ENCODE measurements around the gene SH2D4B. TPM values are rescaled to one million over a fixed set of nuclear protein-coding genes. Genes with fewer than 3 reads are reported as not detected.

SH2D4B gene
- total RNA-seq, 1 donor, result 0.10 TPM

DNA sequence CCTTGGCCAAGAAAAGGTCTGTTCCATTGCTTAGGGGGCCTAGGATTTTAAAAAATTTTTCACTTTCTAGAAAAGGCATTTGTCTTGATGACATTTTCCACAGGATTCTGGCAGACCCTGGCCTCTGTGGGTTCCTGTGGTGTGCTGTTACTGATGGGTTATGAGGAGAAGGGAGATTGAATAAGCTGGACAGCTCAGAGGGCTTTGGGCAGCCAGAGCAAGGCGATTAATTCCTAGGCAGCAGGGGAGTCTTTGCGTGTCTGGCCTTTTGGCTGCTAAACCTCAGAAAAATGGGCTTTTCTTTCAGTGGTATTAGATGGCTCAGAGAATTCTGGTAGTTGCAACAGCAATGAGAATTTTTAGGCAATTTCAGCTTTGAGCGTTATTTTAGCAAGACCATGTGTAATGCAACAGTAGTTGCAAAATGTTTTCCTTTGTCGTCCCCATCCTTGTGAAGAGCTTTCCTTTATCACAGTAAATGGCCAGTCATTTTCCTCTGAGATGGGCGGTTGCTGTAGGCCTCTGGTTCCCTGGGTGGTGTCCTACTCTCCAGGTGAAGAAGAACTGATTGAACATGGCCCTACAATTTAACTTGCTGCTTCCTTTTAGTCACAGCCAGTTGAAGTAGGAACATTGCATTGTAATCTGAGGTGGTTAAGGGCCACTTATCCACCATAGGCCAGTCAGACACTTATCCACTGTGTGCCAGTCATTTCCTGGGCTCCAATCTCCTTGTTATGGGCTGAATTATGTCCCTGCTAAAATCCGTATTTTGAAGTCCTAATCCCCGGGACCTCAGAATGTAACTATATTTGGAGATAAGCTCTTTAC, 43.2 kb downstream of the SH2D4B start:
- H3K4me1 ChIP-seq (ENCODE audit: insufficient read depth, low read length), result peaks cover 35% of the 10 kb centered on the region
- H3K4me3 ChIP-seq (ENCODE audit: low read length), result no peak overlapping the region
- H3K9me3 ChIP-seq (ENCODE audit: low read depth, low read length), result no peaks in the 10 kb centered on the region
- no peaks in the 10 kb centered on the region for H3K27me3 ChIP-seq (ENCODE audit: insufficient read depth, low read length)

DNA sequence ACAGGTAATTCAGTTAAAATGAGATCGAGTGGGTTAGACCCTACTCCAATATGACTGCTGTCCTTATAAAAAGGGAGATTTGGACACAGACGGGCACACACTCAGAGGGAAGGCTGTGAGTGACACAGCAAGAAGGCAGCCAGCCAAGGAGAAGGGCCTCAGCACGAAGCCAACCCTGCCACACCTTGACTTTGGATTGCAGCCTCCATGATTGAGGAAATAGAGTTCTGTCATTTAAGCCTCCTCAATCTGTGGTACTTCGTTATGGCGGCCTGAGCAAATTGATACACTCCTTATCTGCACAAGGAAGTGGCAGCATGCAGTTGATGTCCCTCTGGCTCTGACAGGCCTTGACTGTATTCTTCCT, 43.8 kb downstream of the SH2D4B start:
- Histone ChIP-seq H3K9me3 (ENCODE audit: low read depth, low read length) (no peaks in the 10 kb centered on the region), H3K27me3 (ENCODE audit: insufficient read depth, low read length) (no peaks in the 10 kb centered on the region)

DNA sequence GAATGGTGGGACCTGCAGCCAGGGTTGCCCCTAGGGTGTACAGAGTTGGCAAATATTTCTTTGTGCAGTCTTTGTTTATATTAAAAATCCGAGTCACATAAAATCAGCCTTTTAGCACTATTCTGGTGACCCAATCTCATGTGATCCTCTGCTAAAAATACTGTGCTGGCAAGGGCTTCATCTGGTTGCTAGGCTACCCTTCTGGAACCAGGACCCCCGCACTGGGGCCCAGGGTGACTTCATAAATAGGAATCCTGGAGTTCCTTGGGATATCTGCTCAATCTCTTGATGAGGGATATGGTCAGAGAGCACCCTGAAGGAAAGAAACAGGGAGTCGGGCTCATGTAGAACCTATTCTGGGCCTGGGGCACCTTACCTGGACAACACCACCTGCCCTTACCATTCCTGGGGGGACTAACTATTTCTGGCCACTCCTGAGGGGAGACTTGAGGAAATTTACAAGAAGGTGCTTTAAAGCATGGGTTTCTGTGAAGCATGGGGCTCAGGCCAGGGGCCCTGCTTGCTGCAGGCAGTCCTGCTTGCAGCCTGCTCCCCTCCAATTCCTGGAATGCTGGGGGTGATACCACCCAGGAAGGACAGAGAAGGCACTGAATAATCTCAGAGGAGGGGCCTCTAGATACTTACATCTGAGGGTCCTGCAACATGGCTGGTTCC, 44.7 kb downstream of the SH2D4B start:
- no peak overlapping the region for H3K4me3 ChIP-seq (ENCODE audit: low read length)
- H3K27me3 ChIP-seq (ENCODE audit: insufficient read depth, low read length), result no peaks in the 10 kb centered on the region
- peaks cover 35% of the 10 kb centered on the region for H3K4me1 ChIP-seq (ENCODE audit: insufficient read depth, low read length)
- H3K9me3 ChIP-seq (ENCODE audit: low read depth, low read length), result no peaks in the 10 kb centered on the region

More for the DNA sequence above, 43.8 kb downstream of the SH2D4B start:
- Histone ChIP-seq H3K4me1 (ENCODE audit: insufficient read depth, low read length) (peaks cover 35% of the 10 kb centered on the region), H3K4me3 (ENCODE audit: low read length) (no peak overlapping the region)

DNA sequence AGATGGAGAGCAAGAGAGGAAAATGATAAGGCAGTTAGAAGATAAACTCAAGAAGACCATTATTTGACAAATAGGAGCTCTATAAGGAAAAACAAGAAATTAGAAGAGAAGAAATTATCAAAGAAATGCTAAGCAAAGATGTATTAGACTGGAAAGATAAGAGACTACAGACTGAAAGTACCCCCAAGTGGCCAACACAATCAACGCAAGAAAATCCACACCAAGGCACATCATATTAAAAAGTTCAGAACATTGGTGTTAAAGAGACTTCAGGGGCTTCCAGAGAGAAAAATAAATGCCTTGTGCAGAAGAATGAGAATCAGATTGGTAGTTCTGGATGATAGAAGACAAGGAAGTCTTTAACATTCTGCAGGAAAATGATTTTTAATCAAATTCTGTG, 46.0 kb downstream of the SH2D4B start:
- Histone ChIP-seq H3K4me3 (ENCODE audit: low read length) (no peak overlapping the region), H3K27me3 (ENCODE audit: insufficient read depth, low read length) (no peaks in the 10 kb centered on the region), H3K9me3 (ENCODE audit: low read depth, low read length) (no peaks in the 10 kb centered on the region), H3K4me1 (ENCODE audit: insufficient read depth, low read length) (peaks cover 34% of the 10 kb centered on the region)

DNA sequence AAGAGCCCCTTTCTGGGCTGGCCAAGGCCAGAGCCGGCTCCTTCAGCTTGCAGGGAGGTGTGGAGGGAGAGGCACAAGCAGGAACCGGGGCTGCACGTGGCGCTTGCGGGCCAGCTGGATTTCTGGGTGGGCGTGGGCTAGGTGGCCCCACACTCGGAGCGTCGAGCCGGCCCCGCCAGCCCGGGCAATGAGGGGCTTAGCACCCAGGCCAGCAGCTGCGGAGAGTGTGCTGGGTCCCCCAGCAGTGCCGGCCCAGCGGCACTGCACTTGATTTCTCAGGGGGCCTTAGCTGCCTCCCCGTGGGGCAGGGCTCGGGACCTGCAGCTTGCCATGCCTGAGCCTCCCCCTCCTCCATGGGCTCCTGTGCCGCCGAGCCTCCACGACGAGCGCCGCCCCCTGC, 48.1 kb downstream of the SH2D4B start:
- Histone ChIP-seq H3K9me3 (ENCODE audit: low read depth, low read length) (no peaks in the 10 kb centered on the region), H3K4me3 (ENCODE audit: low read length) (no peak overlapping the region), H3K4me1 (ENCODE audit: insufficient read depth, low read length) (peaks cover 12% of the 10 kb centered on the region), H3K27me3 (ENCODE audit: insufficient read depth, low read length) (no peaks in the 10 kb centered on the region)

DNA sequence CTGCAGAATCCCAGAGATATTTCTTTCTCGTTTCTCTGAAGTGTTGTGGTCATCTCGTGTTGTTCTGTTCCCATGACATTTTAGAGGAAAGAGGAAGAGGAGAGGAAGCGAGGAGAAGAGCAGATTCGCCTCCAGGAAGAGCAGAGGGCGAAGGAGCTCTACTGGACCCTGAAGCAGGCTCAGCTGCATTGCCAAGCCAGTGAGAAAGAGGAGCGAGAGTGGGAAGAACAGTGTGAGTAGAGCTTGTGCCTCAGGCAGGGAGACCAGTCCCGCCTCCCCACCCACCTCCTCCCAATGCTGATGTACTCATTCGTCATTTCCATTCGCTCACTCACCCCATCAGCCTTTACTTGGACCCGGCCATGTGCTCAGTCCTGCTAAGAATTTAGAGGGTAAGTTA, 50.8 kb downstream of the SH2D4B start:
- Histone ChIP-seq H3K4me3 (ENCODE audit: low read length) (no peak overlapping the region), H3K9me3 (ENCODE audit: low read depth, low read length) (no peaks in the 10 kb centered on the region), H3K4me1 (ENCODE audit: insufficient read depth, low read length) (no peaks in the 10 kb centered on the region), H3K27me3 (ENCODE audit: insufficient read depth, low read length) (no peaks in the 10 kb centered on the region)

DNA sequence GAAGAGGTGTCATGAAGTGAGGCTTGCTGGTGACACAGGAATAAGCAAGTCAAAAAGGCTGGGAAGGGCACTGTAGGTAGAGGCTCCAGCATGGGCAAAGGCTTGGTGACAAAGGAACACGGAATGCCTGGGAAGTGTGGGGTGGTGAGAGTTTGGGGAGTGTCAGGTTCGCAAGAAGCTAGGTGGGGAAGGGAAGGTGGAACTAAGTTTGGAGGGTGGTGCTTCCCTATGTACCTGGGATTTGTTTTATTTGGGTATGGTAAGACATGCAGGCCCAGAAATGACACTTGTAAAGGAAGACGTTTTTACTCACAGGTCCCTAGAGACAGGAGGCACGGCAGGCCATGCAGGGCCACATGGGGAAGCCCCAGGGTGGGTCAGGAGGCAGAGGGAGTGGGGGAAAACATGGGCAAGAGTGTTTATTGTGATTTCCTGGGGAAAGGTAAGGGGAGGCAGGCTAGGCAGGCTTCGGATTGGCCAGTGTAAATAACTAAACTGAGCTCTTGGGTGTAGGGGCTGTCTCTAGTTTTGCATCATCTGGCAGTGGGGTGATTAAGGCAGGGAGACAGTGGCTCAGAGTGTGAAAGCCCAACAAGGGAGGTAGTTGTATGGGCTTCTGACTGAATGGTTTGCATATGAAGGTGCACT, 52.1 kb downstream of the SH2D4B start:
- no peaks in the 10 kb centered on the region for H3K27me3 ChIP-seq (ENCODE audit: insufficient read depth, low read length)

DNA sequence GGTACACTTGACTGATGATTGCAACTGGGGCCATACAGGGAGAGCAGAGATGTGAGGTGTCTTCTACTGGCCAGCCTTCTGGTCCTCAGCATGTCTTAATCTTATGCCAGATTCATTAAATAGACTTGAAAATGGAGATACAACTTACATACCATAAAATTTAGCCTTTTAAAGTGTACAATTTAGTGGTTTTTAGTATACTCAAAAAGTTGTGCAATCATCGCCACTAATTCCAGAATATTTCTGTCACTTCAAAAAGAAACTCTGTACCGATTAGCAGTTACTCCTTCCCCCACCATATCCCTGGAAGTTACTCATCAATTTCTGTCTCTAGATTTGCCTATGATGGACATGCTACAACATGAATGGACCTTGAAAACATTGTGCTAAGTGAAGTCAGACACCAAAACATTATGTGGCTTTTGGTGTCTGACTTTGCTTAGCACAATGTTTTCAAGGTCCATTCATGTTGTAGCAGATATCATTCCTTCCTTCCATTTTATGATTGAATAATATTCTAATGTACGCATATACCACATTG, 53.0 kb downstream of the SH2D4B start:
- Histone ChIP-seq H3K4me1 (ENCODE audit: insufficient read depth, low read length) (no peaks in the 10 kb centered on the region), H3K9me3 (ENCODE audit: low read depth, low read length) (no peaks in the 10 kb centered on the region), H3K4me3 (ENCODE audit: low read length) (no peak overlapping the region), H3K27me3 (ENCODE audit: insufficient read depth, low read length) (no peaks in the 10 kb centered on the region)

More for the DNA sequence above, 52.1 kb downstream of the SH2D4B start:
- Histone ChIP-seq H3K9me3 (ENCODE audit: low read depth, low read length) (no peaks in the 10 kb centered on the region), H3K4me3 (ENCODE audit: low read length) (no peak overlapping the region), H3K4me1 (ENCODE audit: insufficient read depth, low read length) (no peaks in the 10 kb centered on the region)

DNA sequence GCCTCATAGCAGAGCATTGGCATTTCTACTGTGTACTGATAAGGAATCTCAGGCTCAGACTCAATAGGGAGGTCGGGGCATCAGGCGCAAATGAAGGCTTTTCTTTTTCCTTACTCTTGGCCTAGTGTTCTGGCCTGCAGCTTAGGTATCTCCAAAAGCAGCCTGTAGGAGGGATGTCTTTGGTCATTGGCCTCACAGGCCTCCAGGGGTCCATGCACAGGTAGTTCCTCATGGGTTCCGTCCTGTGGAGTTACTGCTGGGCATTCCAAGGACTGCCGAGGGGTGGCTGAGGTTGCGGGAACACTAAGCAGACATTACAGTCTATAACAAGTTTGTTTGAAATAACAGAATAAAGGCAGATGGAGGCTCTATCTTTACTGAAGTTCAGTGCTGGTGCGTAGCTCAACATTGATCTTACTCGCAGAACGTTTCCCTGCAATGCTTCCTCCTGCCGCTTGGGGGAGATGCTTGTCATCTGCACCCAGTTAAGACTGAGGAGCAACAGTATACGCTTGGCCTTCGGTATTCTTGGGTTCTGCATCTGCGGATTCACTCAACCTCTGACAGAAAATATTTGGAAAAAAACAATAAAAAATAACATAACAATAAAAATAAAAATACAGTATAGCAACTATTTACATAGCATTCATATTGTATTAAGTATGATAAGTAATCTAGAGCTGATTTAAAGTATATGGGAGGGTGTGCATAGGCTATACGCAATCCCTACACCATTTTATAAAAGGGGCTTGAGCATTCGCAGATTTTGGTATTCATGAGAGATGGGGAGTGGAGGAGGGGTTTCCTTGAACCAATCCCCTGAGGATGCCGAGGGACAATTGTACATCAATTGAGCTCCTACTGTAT, 58.9 kb downstream of the SH2D4B start:
- Histone ChIP-seq H3K4me1 (ENCODE audit: insufficient read depth, low read length) (peaks cover 30% of the 10 kb centered on the region), H3K27me3 (ENCODE audit: insufficient read depth, low read length) (no peaks in the 10 kb centered on the region), H3K4me3 (ENCODE audit: low read length) (no peak overlapping the region), H3K9me3 (ENCODE audit: low read depth, low read length) (no peaks in the 10 kb centered on the region)

DNA sequence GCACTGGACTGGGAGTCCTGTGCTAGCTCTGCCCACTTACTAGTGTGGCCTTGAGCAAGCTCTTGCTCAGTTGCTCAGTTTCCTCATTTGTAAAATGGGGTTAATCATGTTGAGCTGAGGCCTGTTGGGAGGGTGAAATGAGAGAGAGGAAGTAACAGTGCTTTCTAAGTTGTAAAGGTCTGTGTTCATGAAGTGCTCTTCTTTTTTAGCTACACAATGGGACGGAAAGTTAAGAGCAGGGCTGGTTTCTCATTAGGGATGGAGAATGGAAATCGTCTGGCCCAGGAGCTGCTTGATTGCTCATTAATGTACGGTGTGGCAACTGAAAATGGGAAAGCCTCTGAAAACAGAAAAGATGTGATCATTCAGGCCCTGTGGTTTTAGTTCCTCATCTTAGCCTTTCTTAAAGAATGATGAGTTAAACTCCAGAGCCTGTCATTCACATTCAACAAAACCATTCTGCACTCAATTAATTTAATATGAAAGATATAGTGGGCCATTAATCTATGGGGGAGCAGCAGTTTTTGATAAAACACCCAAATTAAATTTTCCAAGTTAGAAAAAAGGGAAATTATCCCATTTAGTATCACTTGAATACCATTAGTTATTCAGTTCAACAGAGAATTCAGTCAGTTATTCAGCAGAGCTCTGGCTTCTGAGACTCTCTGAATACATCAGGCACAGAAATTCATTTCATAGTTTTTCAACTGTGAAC, 60.5 kb downstream of the SH2D4B start:
- Histone ChIP-seq H3K4me1 (ENCODE audit: insufficient read depth, low read length) (peaks cover 30% of the 10 kb centered on the region), H3K4me3 (ENCODE audit: low read length) (no peak overlapping the region), H3K27me3 (ENCODE audit: insufficient read depth, low read length) (no peaks in the 10 kb centered on the region), H3K9me3 (ENCODE audit: low read depth, low read length) (no peaks in the 10 kb centered on the region)

DNA sequence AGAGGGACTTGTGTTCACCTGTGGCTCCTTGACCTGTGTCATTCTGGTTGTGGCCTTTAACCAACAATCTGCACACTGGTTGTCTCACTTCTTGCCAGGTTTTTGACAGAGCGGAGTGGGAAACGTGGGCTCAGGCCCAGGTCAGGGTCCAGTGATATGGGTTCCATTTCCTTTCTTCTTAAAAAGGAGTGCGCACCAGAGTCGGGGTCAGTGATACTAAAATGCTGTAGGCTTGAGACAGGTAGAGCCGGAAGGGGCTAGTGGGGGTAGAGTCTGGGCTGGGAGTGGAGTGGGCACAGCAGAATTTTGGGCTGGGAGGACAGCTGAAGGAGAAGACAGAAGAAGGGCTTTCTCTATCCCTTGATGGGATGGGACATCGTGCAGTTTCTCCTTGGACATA, 61.2 kb downstream of the SH2D4B start:
- no peaks in the 10 kb centered on the region for H3K9me3 ChIP-seq (ENCODE audit: low read depth, low read length)
- H3K27me3 ChIP-seq (ENCODE audit: insufficient read depth, low read length), result no peaks in the 10 kb centered on the region
- H3K4me1 ChIP-seq (ENCODE audit: insufficient read depth, low read length), result peaks cover 30% of the 10 kb centered on the region
- H3K4me3 ChIP-seq (ENCODE audit: low read length), result no peak overlapping the region

DNA sequence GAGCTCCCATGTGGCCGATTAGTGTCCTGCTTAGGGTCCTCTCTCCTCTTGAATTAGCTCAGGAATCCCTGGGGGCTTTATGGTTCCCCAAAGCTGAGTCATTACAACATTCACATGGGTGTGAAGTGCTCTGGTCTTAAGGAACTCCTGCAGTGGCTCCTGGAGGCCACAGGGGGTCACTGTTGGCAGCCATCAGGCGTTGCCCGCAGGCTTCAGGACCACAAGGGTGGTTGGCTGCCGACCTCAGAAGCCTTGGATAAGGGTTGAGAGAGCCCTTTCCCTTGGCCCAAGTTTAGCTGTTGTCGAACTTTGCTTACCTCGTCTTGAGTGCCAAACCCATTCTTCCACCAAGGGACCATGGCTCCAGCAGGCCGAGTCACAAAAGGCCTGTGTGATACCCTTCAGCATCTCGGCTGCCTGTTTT, 61.7 kb downstream of the SH2D4B start:
- H3K9me3 ChIP-seq (ENCODE audit: low read depth, low read length), result no peaks in the 10 kb centered on the region
- no peaks in the 10 kb centered on the region for H3K27me3 ChIP-seq (ENCODE audit: insufficient read depth, low read length)
- peaks cover 30% of the 10 kb centered on the region for H3K4me1 ChIP-seq (ENCODE audit: insufficient read depth, low read length)
- no peak overlapping the region for H3K4me3 ChIP-seq (ENCODE audit: low read length)

DNA sequence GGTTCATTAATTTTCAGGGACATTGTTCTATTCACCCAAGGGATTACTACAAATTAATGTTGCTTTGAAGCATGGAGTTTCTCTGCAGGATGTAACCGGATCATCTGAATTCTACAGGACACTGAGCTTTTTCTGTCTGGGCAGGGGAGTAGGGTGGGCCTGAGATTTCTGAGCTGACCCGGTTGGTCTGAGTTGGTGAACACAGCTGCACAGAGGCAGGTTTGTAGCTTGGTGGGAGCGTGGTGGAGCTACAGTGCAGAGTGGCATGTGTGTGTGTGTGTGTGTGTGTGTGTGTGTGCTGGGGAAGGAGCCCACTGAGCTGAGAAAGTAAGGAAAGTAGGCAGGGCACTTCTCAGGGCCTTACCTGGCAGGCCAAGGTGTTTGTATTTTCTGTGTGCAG, 62.6 kb downstream of the SH2D4B start:
- Histone ChIP-seq H3K27me3 (ENCODE audit: insufficient read depth, low read length) (no peaks in the 10 kb centered on the region), H3K4me1 (ENCODE audit: insufficient read depth, low read length) (peaks cover 30% of the 10 kb centered on the region), H3K9me3 (ENCODE audit: low read depth, low read length) (no peaks in the 10 kb centered on the region), H3K4me3 (ENCODE audit: low read length) (no peak overlapping the region)

DNA sequence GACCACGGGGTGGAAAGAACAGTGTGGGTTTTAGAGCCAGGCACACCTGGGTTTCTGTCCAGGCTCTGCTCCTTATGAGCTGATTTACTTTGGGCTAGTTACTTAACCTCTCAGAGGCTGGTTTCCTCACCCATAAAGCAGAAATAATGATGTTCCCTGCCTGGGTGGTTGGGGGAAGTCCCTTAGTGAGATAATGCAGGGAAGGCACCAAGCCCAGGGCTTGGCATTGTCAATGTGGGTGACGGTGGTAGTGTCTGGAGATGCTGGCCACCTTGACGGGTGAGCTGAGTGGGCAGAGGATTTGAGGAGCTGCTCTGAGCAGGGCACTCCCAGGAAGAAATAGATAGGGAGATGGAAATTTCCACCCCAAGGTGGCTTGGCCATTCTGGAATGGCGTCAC, 65.2 kb downstream of the SH2D4B start:
- no peaks in the 10 kb centered on the region for H3K9me3 ChIP-seq (ENCODE audit: low read depth, low read length)
- H3K4me3 ChIP-seq (ENCODE audit: low read length), result no peak overlapping the region
- no peaks in the 10 kb centered on the region for H3K27me3 ChIP-seq (ENCODE audit: insufficient read depth, low read length)
- H3K4me1 ChIP-seq (ENCODE audit: insufficient read depth, low read length), result peaks cover 16% of the 10 kb centered on the region
